Duodenal mucosa (tissue), 2 donors: ENCODE measurements around the gene DYNLT3.

Experiments
- H3K27ac ChIP-seq: one replicate; pipeline ENCODE4 v1.7.0; 2013; ENCODE audit warnings: low read depth, low read length
- H3K27me3 ChIP-seq, 2 donors: one replicate each; pipeline ENCODE4 v1.7.0; 2013; ENCODE audit warnings: low read length in 2 of 2, control low read depth in 1 of 2; ENCODE audit not compliant: insufficient read depth in 2 of 2, control insufficient read depth in 1 of 2
- H3K36me3 ChIP-seq, 2 donors: one replicate each; pipeline ENCODE4 v1.7.0; 2013; ENCODE audit warnings: low read length in 2 of 2, control low read depth in 1 of 2; ENCODE audit not compliant: insufficient read depth in 2 of 2, control insufficient read depth in 1 of 2
- H3K4me1 ChIP-seq, 2 donors: one replicate each; pipeline ENCODE4 v1.7.0; 2013; ENCODE audit warnings: low read length in 2 of 2, control low read depth in 1 of 2; ENCODE audit not compliant: insufficient read depth in 2 of 2, control insufficient read depth in 1 of 2
- H3K4me3 ChIP-seq, 2 donors: one replicate each; pipeline ENCODE4 v1.7.0; 2013; ENCODE audit warnings: low read length in 2 of 2, low read depth in 1 of 2
- H3K9ac ChIP-seq, 2 donors: one replicate each; pipeline ENCODE4 v1.7.0; 2013; ENCODE audit warnings: low read length in 2 of 2, low read depth in 1 of 2
- H3K9me3 ChIP-seq, 2 donors: one replicate each; pipeline ENCODE4 v1.7.0; 2013; ENCODE audit warnings: low read length in 2 of 2, control low read depth in 1 of 2; ENCODE audit not compliant: control insufficient read depth in 1 of 2

Gene DYNLT3

DNA sequence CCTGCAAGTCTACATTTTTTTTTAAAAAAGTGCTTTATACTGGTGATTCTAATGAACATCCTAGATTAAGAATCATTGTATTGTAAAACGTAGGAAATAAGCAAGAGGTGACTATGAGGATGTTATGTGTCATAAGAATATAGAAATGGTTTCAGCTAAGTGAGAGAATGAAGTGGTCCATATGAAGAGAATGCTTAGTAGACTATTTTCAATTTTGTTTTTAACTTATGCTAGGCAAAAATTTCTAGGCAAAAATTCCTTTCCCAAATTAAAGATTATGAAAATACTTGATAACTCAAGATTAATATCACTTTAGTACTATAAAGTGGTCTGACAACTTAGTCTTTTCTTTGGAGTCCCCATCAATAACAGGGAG, 825 bp downstream of the DYNLT3 start:
- no peak overlapping the region for H3K27ac ChIP-seq
- no peaks in the 10 kb centered on the region for H3K27me3 ChIP-seq
- H3K9me3 ChIP-seq = no peaks in the 10 kb centered on the region
- no peaks in the 10 kb centered on the region for H3K4me1 ChIP-seq
- no peaks in the 10 kb centered on the region for H3K36me3 ChIP-seq
- peak overlapping the region; percentile 71 to 75 for H3K4me3 ChIP-seq
- peak overlapping the region; percentile 57 to 78 for H3K9ac ChIP-seq

DNA sequence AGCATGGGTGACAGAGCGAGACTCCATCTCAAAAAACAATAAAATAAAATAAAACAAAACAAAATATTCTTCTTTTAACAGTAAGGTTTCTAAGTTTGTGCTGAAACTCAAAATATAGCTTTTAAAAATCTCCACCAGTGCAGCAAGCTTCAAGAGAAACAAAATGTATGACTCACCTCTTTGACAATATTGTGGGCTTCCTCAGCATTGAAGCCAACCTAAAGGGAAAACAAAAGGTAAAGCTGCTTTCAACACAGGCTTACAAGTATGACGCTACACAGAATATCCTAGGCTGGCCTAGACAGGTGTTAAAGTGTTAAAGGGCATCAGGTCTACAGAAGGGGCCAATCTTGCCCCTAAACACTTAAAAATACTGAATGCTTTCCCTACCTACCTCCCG, 1.2 kb downstream of the DYNLT3 start:
- Histone ChIP-seq H3K36me3 (peaks cover 0 to 3% of the 10 kb centered on the region in 2 donors), H3K27ac (no peak overlapping the region), H3K9me3 (no peaks in the 10 kb centered on the region), H3K4me1 (no peaks in the 10 kb centered on the region), H3K9ac (no peak overlapping the region), H3K4me3 (no peak overlapping the region), H3K27me3 (no peaks in the 10 kb centered on the region)

DNA sequence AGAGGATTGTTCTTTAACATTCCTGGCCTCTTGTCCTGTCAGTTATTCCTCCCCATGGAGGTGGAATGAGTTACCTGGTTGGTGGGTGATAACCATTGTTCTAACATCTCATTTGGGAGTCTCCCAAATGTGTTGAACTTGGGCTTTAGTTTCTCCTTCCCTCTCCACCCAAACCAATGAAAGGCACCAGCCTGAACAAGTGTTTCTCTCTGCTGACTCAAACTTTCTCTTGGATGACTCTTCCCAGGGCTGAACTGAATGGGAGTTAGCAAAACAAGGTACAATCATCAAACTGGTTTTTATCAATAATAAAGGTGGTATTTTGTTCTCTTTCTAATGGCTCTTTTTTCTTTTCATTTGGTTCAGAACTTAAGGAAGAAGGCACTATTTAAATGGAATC, 2.7 kb downstream of the DYNLT3 start:
- peaks cover 0 to 7% of the 10 kb centered on the region in 2 donors for H3K36me3 ChIP-seq
- H3K9ac ChIP-seq = no peak overlapping the region
- H3K27ac ChIP-seq = no peak overlapping the region
- no peaks in the 10 kb centered on the region for H3K9me3 ChIP-seq
- H3K27me3 ChIP-seq = no peaks in the 10 kb centered on the region
- no peaks in the 10 kb centered on the region for H3K4me1 ChIP-seq
- H3K4me3 ChIP-seq = no peak overlapping the region

DNA sequence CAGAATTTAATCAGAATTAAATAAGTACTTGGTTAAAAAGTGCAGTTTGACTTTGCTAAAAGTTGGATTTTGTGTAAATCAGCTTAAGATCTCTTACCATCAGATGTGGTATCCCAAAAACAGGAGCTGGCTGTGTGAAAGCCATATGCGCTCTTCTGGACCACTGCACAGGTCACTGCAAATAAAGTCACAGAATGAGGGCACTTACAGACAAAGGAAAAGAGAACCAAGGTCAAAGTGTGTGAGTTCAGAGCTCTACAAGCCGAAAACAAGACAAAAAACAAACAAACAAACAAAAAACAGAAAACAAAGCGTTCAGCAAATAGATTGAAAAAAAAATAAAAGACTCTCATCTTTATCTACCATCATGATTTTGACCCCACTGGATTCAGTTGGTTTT, 6.4 kb downstream of the DYNLT3 start:
- no peaks in the 10 kb centered on the region for H3K4me1 ChIP-seq
- no peak overlapping the region for H3K4me3 ChIP-seq
- no peaks in the 10 kb centered on the region for H3K9me3 ChIP-seq
- H3K27me3 ChIP-seq = no peaks in the 10 kb centered on the region
- no peak overlapping the region for H3K27ac ChIP-seq
- no peak overlapping the region for H3K9ac ChIP-seq
- H3K36me3 ChIP-seq = peaks cover 0 to 7% of the 10 kb centered on the region in 2 donors

DNA sequence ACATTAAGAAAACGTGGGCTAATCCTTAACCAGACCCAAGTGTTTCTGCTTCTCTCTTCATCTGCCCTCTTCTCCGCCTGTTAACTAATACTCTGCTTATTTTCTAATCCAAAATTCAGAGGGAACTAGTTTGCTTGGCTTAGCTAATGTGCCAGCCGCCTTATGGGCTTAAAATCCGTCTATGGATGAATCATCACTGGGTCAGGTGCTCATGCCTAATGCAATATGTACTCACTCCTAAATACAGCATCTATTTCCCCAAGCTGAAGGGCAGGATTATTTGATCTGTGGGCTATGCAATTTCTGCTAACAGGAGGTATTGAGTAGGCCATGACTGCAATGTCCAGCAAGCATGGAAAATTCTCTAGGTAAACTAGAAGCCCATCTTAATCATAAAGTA, 12.4 kb downstream of the DYNLT3 start:
- H3K27me3 ChIP-seq = no peaks in the 10 kb centered on the region
- no peak overlapping the region for H3K27ac ChIP-seq
- H3K36me3 ChIP-seq = no peaks in the 10 kb centered on the region
- H3K9ac ChIP-seq = no peak overlapping the region
- no peaks in the 10 kb centered on the region for H3K9me3 ChIP-seq
- no peak overlapping the region for H3K4me3 ChIP-seq
- no peaks in the 10 kb centered on the region for H3K4me1 ChIP-seq

DNA sequence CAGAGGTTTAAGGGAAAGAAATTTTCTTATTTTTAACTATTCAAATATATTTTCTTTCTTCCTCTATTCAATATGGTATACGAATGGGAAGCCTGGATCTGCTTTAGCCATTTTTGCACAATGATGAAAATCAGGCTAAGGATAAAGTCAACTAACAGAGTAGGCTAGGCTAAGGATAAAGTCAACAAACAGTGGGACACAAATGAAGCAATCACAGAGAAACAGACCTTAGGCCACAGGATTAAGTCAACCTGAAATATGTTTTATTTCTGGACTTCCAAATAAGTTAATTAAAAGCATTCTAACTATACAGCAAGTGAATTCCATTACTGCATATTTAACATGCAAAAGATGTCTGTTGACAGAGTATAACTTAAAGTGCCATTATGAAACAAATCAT, 17.0 kb downstream of the DYNLT3 start:
- H3K9me3 ChIP-seq = no peaks in the 10 kb centered on the region
- no peak overlapping the region for H3K4me3 ChIP-seq
- H3K27me3 ChIP-seq = no peaks in the 10 kb centered on the region
- H3K27ac ChIP-seq = no peak overlapping the region
- H3K36me3 ChIP-seq = no peaks in the 10 kb centered on the region
- no peak overlapping the region for H3K9ac ChIP-seq
- no peaks in the 10 kb centered on the region for H3K4me1 ChIP-seq

DNA sequence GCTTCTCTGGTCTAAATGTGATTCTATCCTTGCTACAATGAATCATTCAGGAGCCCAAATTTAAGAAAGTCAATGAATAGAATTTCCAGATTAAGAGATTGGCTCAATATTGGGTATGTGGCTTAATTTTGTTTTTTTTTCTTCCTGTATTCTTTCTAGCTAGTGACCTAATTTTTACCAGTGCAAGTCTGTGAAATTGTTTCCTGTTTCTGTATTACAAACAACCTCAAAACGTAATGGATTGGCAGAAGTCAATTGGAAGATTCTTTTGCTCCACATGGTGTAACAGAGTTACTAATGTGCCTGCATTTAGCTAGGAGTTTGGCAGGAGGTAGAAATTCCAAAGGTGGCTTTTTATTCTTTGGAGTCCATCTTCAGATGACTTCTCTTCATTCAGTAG, 17.6 kb downstream of the DYNLT3 start:
- Histone ChIP-seq H3K9ac (no peak overlapping the region), H3K4me3 (no peak overlapping the region), H3K36me3 (no peaks in the 10 kb centered on the region), H3K27ac (no peak overlapping the region), H3K4me1 (no peaks in the 10 kb centered on the region), H3K27me3 (no peaks in the 10 kb centered on the region), H3K9me3 (no peaks in the 10 kb centered on the region)

DNA sequence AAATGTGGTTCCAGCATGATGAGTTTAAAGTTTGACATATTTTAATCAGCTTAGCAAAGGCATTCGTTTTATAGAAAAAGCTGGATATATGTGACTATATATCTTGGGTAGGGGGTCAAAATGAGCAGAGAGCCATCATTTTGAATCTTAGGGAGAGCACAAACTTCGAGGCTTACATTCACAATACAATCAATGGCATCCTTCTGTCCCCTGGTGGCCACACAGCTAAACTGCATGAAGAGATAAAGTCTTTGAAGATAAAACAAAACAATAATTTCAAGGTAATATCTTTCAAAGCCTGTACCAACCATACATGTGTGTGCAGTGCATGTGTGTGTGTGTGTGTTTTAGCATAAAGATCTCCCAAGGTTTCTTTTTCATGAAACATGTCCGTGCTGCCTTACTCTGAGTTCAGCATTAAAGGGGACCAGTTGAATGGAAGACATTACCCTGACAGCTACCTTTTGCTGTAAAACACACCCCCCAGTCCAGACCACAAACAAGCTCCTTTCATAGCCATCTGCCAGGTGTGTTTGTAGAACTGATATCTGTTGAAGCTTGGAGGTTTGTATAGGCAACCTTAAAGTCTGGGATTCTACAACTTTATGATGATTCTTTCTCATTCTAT, 22.0 kb downstream of the DYNLT3 start:
- Histone ChIP-seq H3K4me3 (no peak overlapping the region), H3K27ac (no peak overlapping the region), H3K36me3 (no peaks in the 10 kb centered on the region), H3K27me3 (no peaks in the 10 kb centered on the region), H3K9ac (no peak overlapping the region), H3K4me1 (no peaks in the 10 kb centered on the region), H3K9me3 (no peaks in the 10 kb centered on the region)

DNA sequence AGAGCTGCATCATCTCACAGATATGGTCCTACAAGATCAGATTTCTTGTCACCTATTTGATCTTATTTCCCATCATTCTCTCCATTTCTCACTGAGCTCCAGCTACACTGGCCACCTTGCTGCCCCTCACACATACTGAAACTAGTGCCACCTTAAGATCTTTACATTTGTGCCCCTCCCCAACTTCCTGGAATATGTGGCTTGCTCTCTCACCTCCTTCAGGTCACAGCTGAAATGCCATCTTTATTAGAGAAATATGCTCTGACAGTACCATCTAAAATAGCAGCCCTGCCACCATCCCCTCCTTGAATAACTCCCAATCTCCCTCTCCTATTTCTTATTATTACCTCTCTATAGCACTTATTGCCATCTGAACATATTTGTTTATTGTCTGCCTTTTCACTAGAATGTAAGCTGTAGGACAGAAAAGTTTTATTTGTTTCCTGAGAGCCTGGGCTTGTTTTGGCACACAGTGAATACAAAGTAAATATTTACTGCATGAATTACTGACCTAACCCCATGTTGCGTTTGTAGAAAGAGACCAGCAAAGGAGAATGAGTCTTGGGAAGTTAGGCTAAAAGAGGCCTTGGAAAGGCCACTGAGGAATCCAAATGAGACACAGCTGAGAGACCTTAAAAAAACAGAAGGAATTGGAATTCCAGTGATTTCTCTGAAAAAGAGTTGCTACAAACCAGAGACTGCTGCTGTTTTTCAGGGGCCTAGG, 22.7 kb downstream of the DYNLT3 start:
- no peaks in the 10 kb centered on the region for H3K4me1 ChIP-seq
- no peak overlapping the region for H3K4me3 ChIP-seq
- H3K27me3 ChIP-seq = no peaks in the 10 kb centered on the region
- no peaks in the 10 kb centered on the region for H3K36me3 ChIP-seq
- H3K9ac ChIP-seq = no peak overlapping the region
- H3K27ac ChIP-seq = no peak overlapping the region
- H3K9me3 ChIP-seq = no peaks in the 10 kb centered on the region

DNA sequence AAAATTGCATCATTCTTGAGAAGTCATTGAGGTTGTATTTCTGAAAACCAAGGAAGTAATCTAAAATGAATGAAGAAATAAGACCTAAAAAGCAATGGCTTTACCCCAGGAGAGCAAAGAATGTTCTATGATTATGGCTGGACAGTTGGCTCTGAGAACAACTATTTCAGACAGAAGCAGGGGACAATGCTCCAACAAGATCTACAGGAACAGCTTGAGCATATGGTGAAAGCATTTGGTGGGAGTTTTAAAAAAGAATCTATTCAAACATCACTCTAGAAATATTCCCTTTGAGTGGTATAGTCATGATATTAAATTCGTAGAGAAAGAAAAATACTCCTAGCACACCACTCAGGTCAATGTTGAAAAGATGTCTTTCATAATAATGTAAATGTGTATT, 26.7 kb downstream of the DYNLT3 start:
- Histone ChIP-seq H3K4me1 (no peaks in the 10 kb centered on the region), H3K9me3 (no peaks in the 10 kb centered on the region), H3K36me3 (no peaks in the 10 kb centered on the region), H3K27ac (no peak overlapping the region), H3K27me3 (no peaks in the 10 kb centered on the region), H3K9ac (no peak overlapping the region), H3K4me3 (no peak overlapping the region)
